Measurements from ENCODE around the gene MRPL34.

MRPL34 gene

DNA sequence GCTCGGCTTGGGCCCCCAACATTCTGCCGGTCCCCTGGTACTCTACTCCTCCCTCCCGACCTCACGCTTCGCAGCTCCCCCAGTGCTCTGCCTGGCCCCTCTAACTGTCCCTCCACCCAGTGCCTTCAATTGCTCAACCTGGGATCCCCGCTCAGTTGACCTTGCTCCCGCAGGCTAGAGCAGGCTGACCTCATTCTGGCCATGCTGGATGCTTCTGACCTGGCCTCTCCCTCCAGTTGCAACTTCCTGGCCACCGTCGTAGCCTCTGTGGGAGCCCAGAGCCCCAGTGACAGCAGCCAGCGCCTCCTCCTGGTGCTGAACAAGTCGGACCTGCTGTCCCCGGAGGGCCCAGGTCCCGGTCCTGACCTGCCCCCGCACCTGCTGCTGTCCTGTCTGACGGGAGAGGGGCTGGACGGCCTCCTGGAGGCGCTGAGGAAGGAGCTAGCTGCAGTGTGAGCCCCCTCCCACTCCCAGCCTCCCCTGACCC lies 35.2 kb downstream of the MRPL34 start:
- no peak overlapping the region for H3K27ac ChIP-seq (ENCODE audit: low read depth, low read length)
- peaks cover 0 to 17% (median 5%) of the 10 kb centered on the region in 5 donors for H3K36me3 ChIP-seq (ENCODE audit: control insufficient read depth in 5 of 5, insufficient read depth in 5 of 5, low read length in 5 of 5)
- H3K27me3 ChIP-seq (ENCODE audit: control insufficient read depth in 5 of 5, insufficient read depth in 4 of 5, low read length in 5 of 5), result no peaks in the 10 kb centered on the region
- H3K4me3 ChIP-seq (ENCODE audit: low read depth in 1 of 5, low read length in 5 of 5), result no peak overlapping the region
- H3K4me1 ChIP-seq (ENCODE audit: control insufficient read depth in 5 of 5, insufficient read depth in 5 of 5, low read length in 5 of 5), result peaks cover 0 to 27% (median 20%) of the 10 kb centered on the region in 5 donors
- no peak overlapping the region for H3K9ac ChIP-seq (ENCODE audit: low read length in 5 of 5)
- H3K9me3 ChIP-seq (ENCODE audit: control insufficient read depth in 5 of 5, low read length in 5 of 5), result no peaks in the 10 kb centered on the region

DNA sequence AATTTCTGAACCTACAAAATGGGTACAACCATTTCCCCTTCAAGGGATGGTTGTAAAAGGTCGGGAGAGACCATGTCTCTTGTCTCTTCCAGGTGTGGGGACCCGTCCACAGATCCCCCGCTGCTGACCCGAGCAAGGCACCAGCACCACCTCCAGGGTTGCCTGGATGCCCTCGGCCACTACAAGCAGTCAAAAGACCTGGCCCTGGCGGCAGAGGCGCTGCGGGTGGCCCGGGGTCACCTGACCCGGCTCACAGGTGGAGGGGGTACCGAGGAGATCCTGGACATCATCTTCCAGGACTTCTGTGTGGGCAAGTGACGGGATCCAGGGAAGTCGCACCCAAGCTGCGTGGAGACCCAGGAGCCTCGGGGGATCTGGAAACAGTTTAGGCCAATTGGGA lies 35.7 kb downstream of the MRPL34 start:
- H3K27ac ChIP-seq (ENCODE audit: low read depth, low read length), result no peak overlapping the region
- peaks cover 0 to 17% (median 5%) of the 10 kb centered on the region in 5 donors for H3K36me3 ChIP-seq (ENCODE audit: control insufficient read depth in 5 of 5, insufficient read depth in 5 of 5, low read length in 5 of 5)
- no peaks in the 10 kb centered on the region for H3K9me3 ChIP-seq (ENCODE audit: control insufficient read depth in 5 of 5, low read length in 5 of 5)
- no peaks in the 10 kb centered on the region for H3K27me3 ChIP-seq (ENCODE audit: control insufficient read depth in 5 of 5, insufficient read depth in 4 of 5, low read length in 5 of 5)
- no peak overlapping the region for H3K4me3 ChIP-seq (ENCODE audit: low read depth in 1 of 5, low read length in 5 of 5)
- peaks cover 0 to 27% (median 20%) of the 10 kb centered on the region in 5 donors for H3K4me1 ChIP-seq (ENCODE audit: control insufficient read depth in 5 of 5, insufficient read depth in 5 of 5, low read length in 5 of 5)
- no peak overlapping the region for H3K9ac ChIP-seq (ENCODE audit: low read length in 5 of 5)

DNA sequence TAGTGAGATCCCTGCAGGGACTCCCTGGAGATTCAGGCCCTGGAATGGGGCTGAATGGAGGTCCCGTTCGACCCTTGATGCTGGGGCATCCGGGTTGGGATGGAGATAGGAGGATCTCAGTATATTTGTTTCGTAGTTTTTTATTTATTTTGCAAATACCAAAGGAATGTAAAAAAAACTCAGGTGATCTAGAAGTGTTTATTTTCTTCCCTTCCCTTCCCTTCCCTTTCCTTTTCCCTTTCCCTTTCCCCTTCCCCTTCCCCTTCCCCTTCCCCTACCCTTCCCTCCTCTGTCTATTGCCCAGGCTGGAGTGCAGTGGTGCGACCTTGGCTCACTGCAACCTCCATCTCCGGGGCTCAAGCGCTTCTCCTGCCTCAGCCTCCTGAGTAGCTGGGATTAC lies 36.2 kb downstream of the MRPL34 start:
- Histone ChIP-seq H3K27me3 (ENCODE audit: control insufficient read depth in 5 of 5, insufficient read depth in 4 of 5, low read length in 5 of 5) (no peaks in the 10 kb centered on the region), H3K4me3 (ENCODE audit: low read depth in 1 of 5, low read length in 5 of 5) (no peak overlapping the region), H3K4me1 (ENCODE audit: control insufficient read depth in 5 of 5, insufficient read depth in 5 of 5, low read length in 5 of 5) (peaks cover 0 to 28% (median 19%) of the 10 kb centered on the region in 5 donors), H3K27ac (ENCODE audit: low read depth, low read length) (no peak overlapping the region), H3K9me3 (ENCODE audit: control insufficient read depth in 5 of 5, low read length in 5 of 5) (no peaks in the 10 kb centered on the region), H3K36me3 (ENCODE audit: control insufficient read depth in 5 of 5, insufficient read depth in 5 of 5, low read length in 5 of 5) (peaks cover 0 to 17% (median 5%) of the 10 kb centered on the region in 5 donors), H3K9ac (ENCODE audit: low read length in 5 of 5) (no peak overlapping the region)

DNA sequence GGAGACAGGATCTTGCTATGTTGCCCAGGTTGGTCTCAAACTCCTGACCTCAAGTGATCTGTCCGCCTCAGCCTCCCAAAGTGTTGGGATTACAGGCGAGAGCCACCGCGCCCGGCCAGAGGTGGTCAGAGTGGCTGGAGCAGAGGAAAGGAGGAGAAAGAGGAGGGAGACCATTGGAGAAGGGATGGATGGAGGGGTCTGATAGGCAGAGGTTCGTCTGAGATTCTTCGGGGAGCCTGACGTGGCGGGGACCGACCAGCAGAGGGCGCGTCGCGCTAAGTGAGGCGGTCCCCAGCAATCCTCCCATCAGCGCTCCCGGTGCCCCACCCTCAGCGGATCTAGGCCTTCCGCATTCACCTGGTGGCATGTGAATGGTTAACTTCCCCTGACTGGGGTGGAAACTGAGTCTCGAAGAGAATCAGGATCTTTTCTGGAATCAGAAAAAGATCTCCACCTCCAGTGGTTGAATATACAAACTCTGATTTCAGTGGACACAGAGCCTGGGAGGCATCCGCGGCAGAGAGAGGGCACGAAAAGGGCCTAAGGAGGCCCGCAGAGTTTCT lies 40.5 kb downstream of the MRPL34 start:
- H3K27ac ChIP-seq (ENCODE audit: low read depth, low read length), result no peak overlapping the region
- H3K27me3 ChIP-seq (ENCODE audit: control insufficient read depth in 5 of 5, insufficient read depth in 4 of 5, low read length in 5 of 5), result peaks cover 0 to 14% (median 6%) of the 10 kb centered on the region in 5 donors
- peaks cover 4 to 42% (median 25%) of the 10 kb centered on the region in 5 donors for H3K4me1 ChIP-seq (ENCODE audit: control insufficient read depth in 5 of 5, insufficient read depth in 5 of 5, low read length in 5 of 5)
- H3K4me3 ChIP-seq (ENCODE audit: low read depth in 1 of 5, low read length in 5 of 5), result no peak overlapping the region
- no peak overlapping the region for H3K9ac ChIP-seq (ENCODE audit: low read length in 5 of 5)
- no peaks in the 10 kb centered on the region for H3K9me3 ChIP-seq (ENCODE audit: control insufficient read depth in 5 of 5, low read length in 5 of 5)
- peaks cover 0 to 10% (median 3%) of the 10 kb centered on the region in 5 donors for H3K36me3 ChIP-seq (ENCODE audit: control insufficient read depth in 5 of 5, insufficient read depth in 5 of 5, low read length in 5 of 5)

DNA sequence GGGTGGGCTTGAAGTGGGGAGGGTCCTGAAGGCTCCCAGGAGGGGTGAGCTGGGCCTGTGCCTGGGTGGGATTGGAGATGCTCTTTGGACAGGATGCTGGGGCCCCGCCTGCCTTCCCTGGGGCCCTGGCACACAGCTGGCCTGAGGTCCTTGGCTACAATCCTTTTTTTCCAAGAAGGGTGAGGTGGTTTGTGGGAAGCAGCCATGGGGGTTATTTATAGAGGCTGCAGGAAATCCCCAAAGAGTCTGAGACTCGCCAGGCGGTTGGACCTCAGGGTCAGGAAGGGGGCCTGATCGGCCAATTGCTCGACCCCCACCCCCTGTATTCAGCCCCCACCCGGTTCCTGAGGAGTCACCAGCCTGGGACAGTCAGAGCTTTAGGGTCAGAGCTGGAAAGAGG lies 41.7 kb downstream of the MRPL34 start:
- H3K9ac ChIP-seq (ENCODE audit: low read length in 5 of 5), result peak overlapping the region in 1 of 5 donors; percentile 12
- peaks cover 0 to 21% (median 6%) of the 10 kb centered on the region in 5 donors for H3K27me3 ChIP-seq (ENCODE audit: control insufficient read depth in 5 of 5, insufficient read depth in 4 of 5, low read length in 5 of 5)
- H3K4me1 ChIP-seq (ENCODE audit: control insufficient read depth in 5 of 5, insufficient read depth in 5 of 5, low read length in 5 of 5), result peaks cover 4 to 53% (median 25%) of the 10 kb centered on the region in 5 donors
- H3K9me3 ChIP-seq (ENCODE audit: control insufficient read depth in 5 of 5, low read length in 5 of 5), result no peaks in the 10 kb centered on the region
- peaks cover 0 to 4% (median 0%) of the 10 kb centered on the region in 5 donors for H3K36me3 ChIP-seq (ENCODE audit: control insufficient read depth in 5 of 5, insufficient read depth in 5 of 5, low read length in 5 of 5)
- no peak overlapping the region for H3K4me3 ChIP-seq (ENCODE audit: low read depth in 1 of 5, low read length in 5 of 5)
- H3K27ac ChIP-seq (ENCODE audit: low read depth, low read length), result peak overlapping the region; percentile 62

DNA sequence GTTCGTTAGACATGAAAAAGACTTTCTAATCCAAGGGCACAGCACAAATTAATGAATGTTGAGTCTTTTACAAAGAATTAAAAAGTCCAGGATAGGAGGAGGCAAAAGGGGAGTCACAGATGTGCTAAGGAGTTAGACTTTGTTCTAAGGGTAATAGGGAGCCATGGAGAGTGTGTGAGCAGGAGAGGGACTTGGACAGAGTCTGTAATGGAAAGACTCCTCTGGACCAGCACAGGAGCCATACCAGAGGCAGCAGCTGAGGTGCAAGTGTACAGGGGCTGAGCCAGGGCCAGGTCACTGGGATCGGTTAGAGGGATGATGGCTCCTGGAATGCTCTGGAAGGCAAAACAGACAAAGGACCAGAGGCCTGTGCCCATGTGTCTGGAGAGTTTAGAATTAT lies 42.2 kb downstream of the MRPL34 start:
- H3K4me1 ChIP-seq (ENCODE audit: control insufficient read depth in 5 of 5, insufficient read depth in 5 of 5, low read length in 5 of 5), result peaks cover 5 to 58% (median 27%) of the 10 kb centered on the region in 5 donors
- H3K9ac ChIP-seq (ENCODE audit: low read length in 5 of 5), result peak overlapping the region in 1 of 5 donors; percentile 12
- peaks cover 0 to 4% (median 0%) of the 10 kb centered on the region in 5 donors for H3K36me3 ChIP-seq (ENCODE audit: control insufficient read depth in 5 of 5, insufficient read depth in 5 of 5, low read length in 5 of 5)
- peaks cover 0 to 21% (median 6%) of the 10 kb centered on the region in 5 donors for H3K27me3 ChIP-seq (ENCODE audit: control insufficient read depth in 5 of 5, insufficient read depth in 4 of 5, low read length in 5 of 5)
- no peak overlapping the region for H3K4me3 ChIP-seq (ENCODE audit: low read depth in 1 of 5, low read length in 5 of 5)
- peak overlapping the region; percentile 62 for H3K27ac ChIP-seq (ENCODE audit: low read depth, low read length)
- H3K9me3 ChIP-seq (ENCODE audit: control insufficient read depth in 5 of 5, low read length in 5 of 5), result no peaks in the 10 kb centered on the region

DNA sequence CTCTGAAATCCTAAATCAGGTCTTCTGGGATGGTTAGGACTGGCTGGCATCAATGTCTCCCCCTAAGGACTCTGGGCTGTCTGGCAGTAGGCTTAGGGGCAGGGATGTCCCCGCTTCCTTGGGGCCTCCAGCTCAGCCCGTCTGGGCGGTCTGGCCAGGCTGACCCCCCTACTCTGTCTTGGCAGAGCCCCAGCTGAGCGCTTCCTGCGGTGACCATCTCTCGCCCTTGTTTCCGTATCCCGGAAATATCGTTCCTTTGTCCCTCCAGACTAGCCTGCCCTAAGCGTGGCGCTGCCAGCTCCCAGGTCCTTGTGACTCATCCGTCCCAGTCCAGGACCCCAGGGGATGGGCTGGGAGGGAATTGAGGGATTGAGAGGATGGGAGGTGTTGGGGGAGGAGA lies 43.0 kb downstream of the MRPL34 start:
- Histone ChIP-seq H3K4me1 (ENCODE audit: control insufficient read depth in 5 of 5, insufficient read depth in 5 of 5, low read length in 5 of 5) (peaks cover 7 to 66% (median 32%) of the 10 kb centered on the region in 5 donors), H3K27me3 (ENCODE audit: control insufficient read depth in 5 of 5, insufficient read depth in 4 of 5, low read length in 5 of 5) (peaks cover 0 to 26% (median 6%) of the 10 kb centered on the region in 5 donors), H3K4me3 (ENCODE audit: low read depth in 1 of 5, low read length in 5 of 5) (no peak overlapping the region), H3K36me3 (ENCODE audit: control insufficient read depth in 5 of 5, insufficient read depth in 5 of 5, low read length in 5 of 5) (peaks cover 0 to 4% (median 0%) of the 10 kb centered on the region in 5 donors), H3K9me3 (ENCODE audit: control insufficient read depth in 5 of 5, low read length in 5 of 5) (no peaks in the 10 kb centered on the region), H3K9ac (ENCODE audit: low read length in 5 of 5) (peak overlapping the region in 1 of 5 donors; percentile 30), H3K27ac (ENCODE audit: low read depth, low read length) (peak overlapping the region; percentile 62)

DNA sequence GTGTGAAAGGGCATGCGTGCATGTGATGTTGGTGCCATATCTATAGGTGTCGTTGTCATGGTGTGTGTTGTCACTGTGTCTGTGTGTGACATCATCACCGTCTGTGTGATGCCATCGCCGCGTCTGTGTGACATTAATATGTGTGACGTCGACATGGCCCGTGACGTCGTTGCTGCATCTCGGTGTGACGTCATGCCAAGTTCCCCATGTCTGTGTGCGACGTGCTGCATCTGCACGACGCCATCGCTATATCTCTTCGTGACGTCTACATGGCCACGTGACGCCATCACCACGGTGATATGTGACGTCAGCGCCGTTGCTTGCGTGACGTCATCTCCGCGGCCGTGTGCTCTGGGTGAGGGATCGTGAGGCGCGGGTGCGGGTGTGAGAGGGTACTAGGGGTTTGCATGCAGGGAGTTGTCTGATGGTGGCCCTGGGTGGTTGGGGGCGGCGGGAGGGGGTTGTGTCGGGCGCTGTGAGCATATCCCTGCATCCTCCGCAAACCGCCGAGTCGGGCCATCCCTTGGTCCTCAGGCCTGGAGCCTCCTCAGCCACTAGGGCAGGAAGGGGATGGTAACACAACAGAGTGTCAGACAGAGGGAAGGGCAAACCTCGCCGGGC lies 46.3 kb downstream of the MRPL34 start:
- Histone ChIP-seq H3K27ac (ENCODE audit: low read depth, low read length) (peak overlapping the region; percentile 46), H3K4me1 (ENCODE audit: control insufficient read depth in 5 of 5, insufficient read depth in 5 of 5, low read length in 5 of 5) (peaks cover 6 to 64% (median 30%) of the 10 kb centered on the region in 5 donors)

DNA sequence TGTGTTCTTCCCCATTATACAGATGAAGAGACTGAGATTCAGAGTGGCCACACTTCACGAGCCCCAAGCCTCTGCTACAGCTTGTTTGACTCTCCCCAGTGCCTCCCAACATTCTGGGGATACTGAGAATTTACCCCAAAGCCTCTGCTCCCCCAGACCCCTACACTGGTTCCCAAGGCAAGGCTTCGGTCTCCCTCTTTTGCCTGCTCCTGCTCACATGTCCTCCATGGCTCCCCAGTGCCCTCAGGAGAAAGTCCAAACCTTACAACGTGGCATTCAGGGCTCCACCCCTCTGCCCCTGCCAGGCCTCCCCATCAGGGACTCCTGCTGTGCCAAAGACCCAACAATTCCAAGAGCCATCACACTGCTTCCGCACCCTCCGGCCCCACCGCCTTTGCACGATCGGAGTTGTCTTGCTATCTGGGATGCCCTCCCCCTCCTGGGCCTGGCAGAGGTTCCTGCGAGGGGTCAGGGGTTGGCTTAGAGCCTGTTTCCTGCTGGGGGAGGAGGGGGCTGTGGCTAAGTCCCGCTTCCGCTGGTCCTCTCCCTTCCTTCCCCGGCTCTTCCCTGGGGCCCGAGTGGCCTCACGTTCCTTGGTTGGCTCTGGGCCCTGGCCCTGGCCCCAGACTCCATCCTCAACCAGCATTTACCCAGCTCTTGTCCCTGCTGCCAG lies 47.1 kb downstream of the MRPL34 start:
- H3K27me3 ChIP-seq (ENCODE audit: control insufficient read depth in 5 of 5, insufficient read depth in 4 of 5, low read length in 5 of 5), result peaks cover 0 to 26% (median 6%) of the 10 kb centered on the region in 5 donors
- no peaks in the 10 kb centered on the region for H3K9me3 ChIP-seq (ENCODE audit: control insufficient read depth in 5 of 5, low read length in 5 of 5)
- H3K36me3 ChIP-seq (ENCODE audit: control insufficient read depth in 5 of 5, insufficient read depth in 5 of 5, low read length in 5 of 5), result peaks cover 0 to 4% (median 0%) of the 10 kb centered on the region in 5 donors
- H3K27ac ChIP-seq (ENCODE audit: low read depth, low read length), result peak overlapping the region; percentile 46
- peaks cover 3 to 63% (median 24%) of the 10 kb centered on the region in 5 donors for H3K4me1 ChIP-seq (ENCODE audit: control insufficient read depth in 5 of 5, insufficient read depth in 5 of 5, low read length in 5 of 5)
- H3K4me3 ChIP-seq (ENCODE audit: low read depth in 1 of 5, low read length in 5 of 5), result no peak overlapping the region
- H3K9ac ChIP-seq (ENCODE audit: low read length in 5 of 5), result no peak overlapping the region

More for the DNA sequence above, 46.3 kb downstream of the MRPL34 start:
- Histone ChIP-seq H3K9me3 (ENCODE audit: control insufficient read depth in 5 of 5, low read length in 5 of 5) (no peaks in the 10 kb centered on the region), H3K36me3 (ENCODE audit: control insufficient read depth in 5 of 5, insufficient read depth in 5 of 5, low read length in 5 of 5) (peaks cover 0 to 4% (median 0%) of the 10 kb centered on the region in 5 donors), H3K27me3 (ENCODE audit: control insufficient read depth in 5 of 5, insufficient read depth in 4 of 5, low read length in 5 of 5) (peaks cover 0 to 26% (median 6%) of the 10 kb centered on the region in 5 donors), H3K9ac (ENCODE audit: low read length in 5 of 5) (no peak overlapping the region), H3K4me3 (ENCODE audit: low read depth in 1 of 5, low read length in 5 of 5) (no peak overlapping the region)

Data from subcutaneous abdominal adipose tissue (tissue), 5 donors.